ENCODE measurements around the gene BID. TPM values are rescaled to one million over a fixed set of nuclear protein-coding genes. Genes with fewer than 3 reads are reported as not detected.

BID gene
- total RNA-seq, 1 donor from 2014 or later: 18.6 TPM

- no peak for DNase-seq
These were observed 40.1 kb downstream of the BID start for GRCh38 chr22:17734187-17734586.

GRCh38 chr22:17733466-17733865, 40.8 kb downstream of the BID start:
- DNase-seq: no peak

- DNase-seq: no peak
These were observed 41.9 kb downstream of the BID start for GRCh38 chr22:17732251-17732854.

DNA sequence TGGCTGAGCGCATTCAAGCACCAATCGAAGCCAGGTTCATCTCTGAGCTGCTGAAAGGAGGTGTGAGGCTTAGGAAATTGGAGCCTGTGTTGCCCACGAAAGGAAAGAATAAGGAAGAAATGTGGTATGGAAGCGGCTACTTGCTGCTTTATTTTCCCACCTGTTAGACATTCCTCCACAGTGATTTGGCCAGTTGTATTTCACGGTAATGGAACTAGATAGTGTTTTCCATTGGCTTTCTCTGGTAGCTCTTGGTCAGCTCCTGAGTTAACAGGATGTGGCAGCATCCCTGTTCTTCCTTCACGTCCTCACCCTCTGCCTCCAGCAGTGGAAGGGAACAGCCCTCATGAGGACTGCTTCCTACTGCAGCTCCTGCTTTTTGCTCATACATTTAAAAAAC, 44.7 kb downstream of the BID start:
- no peak for DNase-seq

GRCh38 chr22:17728786-17729185, 45.5 kb downstream of the BID start:
- DNase-seq: no peak

DNA sequence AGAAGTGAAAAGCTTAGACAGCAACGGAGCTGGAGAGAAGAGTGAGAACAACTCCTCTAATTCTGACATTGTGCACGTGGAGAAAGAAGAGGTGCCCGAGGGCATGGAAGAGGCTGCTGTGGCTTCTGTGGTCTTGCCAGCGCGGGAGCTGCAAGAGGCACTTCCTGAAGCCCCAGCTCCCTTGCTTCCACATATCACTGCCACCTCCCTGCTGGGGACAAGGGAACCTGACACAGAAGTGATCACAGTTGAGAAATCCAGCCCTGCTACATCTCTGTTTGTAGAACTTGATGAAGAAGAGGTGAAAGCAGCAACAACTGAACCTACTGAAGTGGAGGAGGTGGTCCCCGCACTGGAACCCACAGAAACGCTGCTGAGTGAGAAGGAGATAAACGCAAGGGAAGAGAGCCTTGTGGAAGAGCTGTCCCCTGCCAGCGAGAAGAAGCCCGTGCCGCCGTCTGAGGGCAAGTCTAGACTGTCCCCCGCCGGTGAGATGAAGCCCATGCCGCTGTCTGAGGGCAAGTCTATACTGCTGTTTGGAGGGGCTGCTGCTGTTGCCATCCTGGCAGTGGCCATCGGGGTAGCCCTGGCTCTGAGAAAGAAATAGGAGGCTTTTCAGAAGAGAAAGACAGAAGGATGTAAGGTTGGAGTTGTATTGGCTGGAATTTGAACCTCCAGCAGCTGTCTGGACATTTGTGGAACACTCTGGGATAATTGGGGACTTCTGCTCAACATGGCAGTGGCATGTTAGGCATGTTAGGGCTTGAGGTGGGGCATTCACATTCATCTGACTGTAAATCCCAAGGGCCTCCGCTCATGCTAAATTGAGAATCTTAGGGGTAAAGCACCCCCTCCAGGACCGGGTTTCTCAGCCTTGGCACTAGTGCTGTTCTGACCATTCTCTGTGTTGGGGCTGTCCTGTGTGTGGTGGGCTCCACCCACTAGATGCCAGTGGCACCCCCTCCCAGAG, 47.1 kb downstream of the BID start:
- peak; percentile 59 for DNase-seq

DNA sequence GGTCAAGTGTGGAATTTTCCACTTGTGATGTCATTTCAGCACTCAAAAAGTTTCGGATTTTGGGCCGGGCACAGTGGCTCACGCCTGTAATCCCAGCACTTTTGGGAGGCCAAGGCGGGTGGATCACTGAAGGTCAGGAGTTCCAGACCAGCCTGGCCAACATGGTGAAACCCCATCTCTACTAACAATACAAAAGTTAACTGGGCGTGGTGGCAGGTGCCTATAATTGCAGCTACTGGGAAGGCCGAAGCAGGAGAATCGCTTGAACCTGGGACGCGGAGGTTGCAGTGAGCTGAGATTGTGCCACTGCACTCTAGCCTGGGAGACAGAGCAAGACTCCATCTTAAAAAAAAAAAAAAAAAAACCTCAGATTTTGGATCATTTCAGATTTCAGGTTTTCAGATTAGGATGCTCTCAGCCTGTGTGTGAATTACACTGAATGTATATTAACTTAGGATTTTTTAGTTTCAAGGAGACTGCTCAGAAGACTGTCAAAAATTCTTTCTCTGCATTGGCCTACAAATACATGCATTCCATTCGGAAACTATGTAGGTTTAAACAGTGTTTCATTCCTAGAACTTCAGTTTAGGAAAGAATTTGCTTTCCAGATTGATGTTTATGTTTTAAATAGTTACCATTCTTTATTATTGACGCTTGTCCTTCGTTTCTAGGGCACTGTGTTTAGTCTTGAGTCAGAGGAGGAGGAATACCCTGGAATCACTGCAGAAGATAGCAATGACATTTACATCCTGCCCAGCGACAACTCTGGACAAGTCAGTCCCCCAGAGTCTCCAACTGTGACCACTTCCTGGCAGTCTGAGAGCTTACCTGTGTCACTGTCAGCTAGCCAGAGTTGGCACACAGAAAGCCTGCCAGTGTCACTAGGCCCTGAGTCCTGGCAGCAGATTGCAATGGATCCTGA, 48.0 kb downstream of the BID start:
- DNase-seq: no peak

GRCh38 chr22:17725500-17725796, 48.8 kb downstream of the BID start:
- DNase-seq: no peak

DNA sequence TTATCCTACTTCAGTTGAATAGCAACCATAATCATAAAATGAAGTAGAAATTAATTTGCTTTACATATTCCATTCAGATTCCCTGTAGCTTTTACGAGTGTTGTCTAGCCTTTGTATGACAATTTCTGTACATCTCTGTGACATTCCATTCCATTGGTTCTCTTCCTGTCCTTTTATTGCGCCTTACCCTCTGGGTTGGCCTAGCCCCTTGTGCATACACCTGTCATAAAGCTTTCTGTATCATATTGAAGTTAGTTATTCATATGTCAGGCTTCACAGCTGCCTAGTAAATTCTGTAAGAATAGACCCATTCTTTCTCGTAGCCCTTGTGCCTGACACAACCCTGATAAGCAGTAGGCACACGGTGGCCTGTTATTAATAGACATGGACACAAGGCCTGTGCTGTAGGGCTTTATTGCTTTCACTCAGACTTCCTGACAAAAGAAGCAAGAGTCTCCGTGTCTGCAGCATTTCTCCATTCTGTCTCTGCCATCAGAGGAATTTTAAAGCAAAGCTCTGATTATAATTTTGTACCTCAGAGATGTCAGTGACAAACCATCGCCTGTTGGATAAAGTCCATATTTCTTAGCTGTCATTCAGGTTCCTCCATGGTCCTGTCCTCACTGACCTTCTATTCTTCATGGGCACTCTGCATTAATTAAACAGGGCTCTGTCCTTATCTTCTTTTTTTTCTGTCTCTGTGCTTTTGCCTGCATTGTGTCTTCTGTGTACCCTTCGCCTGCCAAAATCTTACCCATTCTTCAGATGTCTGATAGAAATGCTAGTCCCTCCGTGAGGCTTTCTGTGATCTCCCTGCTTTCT, 49.4 kb downstream of the BID start:
- peak; percentile 61 for DNase-seq

DNA sequence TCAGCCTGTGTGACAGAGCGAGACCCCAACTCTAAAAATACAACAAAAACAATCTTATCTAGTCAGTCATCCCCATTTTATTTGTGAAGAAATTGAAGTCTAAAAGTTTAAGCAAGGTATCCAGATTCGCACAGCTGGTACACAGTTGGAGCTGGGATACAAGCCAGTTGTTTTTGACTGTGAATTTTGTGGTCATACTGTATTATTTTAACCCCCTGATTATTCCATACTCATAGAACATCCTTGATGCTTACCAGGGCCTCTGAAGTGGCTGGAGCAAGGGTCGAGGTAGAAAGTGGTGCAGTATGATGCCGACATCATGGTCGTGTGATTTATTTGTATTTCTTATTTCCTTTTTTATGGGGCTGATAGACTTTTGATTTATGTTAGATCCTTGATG, 50.0 kb downstream of the BID start:
- DNase-seq: no peak

DNA sequence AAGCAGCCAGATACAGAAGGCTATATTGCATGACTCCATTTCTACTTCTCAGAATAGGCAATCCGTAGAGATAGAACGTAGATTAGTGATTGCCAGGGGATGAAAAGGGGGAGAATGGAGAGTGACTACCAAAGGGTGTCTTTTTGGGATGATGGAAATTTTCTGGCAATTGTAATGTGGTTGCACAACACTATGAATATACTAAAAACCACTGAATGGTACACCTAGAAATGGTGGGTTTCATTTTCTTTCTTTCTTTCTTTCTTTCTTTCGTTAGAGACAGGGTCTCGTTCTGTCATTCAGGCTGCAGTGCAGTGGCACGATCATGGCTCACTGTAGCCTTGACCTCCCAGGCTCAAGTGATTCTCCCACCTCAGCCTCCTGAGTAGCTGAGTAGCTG, 54.4 kb downstream of the BID start:
- no peak for DNase-seq

GRCh38 chr22:17717708-17718107, 56.6 kb downstream of the BID start:
- no peak for DNase-seq

- no peak for DNase-seq
These were observed 57.7 kb downstream of the BID start for GRCh38 chr22:17716529-17716928.

- DNase-seq: no peak
These were observed 61.8 kb downstream of the BID start for GRCh38 chr22:17712441-17712840.

- DNase-seq: no peak
These were observed 64.2 kb downstream of the BID start for GRCh38 chr22:17710023-17710422.

DNA sequence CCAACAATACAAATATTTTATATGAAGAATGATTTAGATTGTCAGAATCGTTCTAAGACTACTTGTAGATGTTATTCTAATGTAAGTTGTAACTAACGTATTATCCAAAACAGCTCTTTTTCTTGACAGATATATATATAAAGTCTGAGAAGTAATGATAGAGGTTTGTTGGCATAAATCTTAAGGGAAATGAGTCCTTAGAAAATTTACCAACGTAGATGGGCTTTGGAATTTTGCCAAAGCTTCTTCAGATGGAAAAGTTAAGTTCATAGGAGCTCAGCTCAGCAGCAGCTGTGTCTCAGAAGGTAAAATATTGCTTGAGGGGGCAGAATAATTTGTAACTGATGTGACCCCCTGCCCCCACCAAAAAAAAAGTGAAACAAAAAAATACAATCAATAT, 66.7 kb downstream of the BID start:
- peak; percentile 13 for DNase-seq

- DNase-seq: no peak
These were observed 67.3 kb downstream of the BID start for GRCh38 chr22:17706947-17707346.

DNA sequence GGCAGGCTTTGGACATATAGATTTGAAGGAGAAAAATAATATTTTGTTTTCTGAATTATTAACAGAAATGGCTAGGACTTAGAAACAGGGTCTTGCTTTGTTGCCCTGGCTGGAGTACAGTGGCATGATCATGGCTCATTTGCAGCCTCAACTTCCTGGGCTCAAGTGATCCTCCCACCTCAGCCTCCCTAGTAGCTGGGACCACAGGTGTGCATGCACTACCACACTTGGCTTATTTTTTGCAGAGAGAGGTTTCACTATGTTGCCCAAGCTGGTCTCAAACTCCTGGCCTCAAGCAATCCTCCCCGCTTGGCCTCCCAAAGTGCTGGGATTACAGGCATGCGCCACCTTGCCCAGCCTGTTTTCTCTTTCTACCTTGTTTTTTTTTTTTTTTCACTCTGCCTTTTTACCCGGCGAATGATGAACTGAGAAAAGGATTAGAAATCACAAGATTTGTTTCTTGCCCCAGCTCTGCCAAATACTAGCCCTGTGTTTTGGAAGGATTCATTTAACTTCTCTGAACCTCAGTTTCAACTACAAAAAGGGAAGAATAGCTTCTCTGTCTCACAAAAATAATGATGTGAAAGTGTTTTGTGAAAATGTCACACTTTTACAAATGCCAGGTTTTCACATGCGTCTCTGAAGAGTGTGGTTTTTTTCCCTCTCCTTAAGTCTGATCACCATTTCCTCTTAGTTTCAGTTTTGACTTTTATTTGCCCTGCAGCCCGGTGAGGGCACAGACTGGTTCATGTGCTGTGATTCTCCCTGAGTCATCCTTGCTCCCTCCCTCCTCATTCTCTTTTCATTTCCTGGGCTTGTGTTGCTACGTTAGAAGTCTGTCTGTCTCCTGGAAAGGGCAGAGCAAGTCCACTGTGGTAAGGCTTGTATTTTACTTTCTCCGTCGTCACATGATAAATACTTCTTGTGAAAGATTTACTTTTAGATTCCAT, 68.0 kb downstream of the BID start:
- DNase-seq: peak; percentile 12

GRCh38 chr22:17705546-17705945, 68.7 kb downstream of the BID start:
- DNase-seq: no peak

DNA sequence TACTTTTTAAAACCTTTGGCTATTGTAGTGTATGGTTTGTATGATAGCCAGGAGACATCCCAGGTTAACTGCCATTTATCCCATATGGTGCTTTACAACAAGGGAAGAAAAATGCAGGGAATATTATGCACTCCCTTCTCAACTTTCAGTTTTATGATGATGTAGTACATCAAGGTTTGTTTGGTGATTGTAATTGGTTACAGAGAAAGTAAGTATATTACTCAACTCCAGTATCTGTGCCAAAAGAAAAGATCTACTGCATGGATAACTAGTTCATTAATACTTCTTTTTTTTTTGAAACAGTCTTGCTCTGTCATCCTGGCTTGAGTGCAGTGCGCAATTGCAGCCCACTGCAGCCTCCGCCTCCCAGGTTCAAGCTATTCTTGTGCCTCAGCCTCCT, 70.5 kb downstream of the BID start:
- no peak for DNase-seq

GRCh38 chr22:17700778-17701177, 73.5 kb downstream of the BID start:
- DNase-seq: no peak

Measured in tongue (tissue), 2 donors.